C4-2B (cell line): ENCODE data around the gene IDI1.

Experiments used
- H3K27ac ChIP-seq: fragments of 450-650 bp; 2 replicates; pipeline ENCODE4 v1.5.1; 2017
- ZFX ChIP-seq: fragments of 450-650 bp; IDR thresholded peaks from 2 replicates; pipeline ENCODE4 v1.6.1; 2017
- TF ChIP-seq, protein P1 (sequence below): fragments of 450-650 bp; conservative IDR thresholded peaks from 2 replicates; pipeline ENCODE4 v1.5.1; 2017; ENCODE audit warnings: mild to moderate bottlenecking

Gene IDI1

DNA sequence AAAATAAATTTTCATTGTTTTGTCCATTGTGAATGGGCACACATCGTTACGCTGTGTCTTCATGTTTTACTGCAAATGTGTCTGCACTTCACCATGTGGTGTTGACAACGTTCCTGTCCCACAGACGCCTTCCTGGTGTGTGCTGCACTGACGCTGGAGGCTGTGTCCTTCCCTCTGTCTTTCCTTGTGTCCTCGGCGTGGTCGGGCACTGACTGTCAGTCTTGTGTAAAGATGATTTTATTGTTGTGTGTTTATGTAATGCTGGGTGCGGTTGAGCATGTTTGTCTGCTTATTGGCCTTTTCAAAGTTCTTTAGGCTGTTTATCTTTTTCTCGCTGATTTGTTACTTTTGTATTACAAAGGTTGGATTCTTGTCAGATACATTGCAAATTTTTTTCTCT is 41.3 kb downstream of the IDI1 start:
- no peak overlapping the region for H3K27ac ChIP-seq
- TF ChIP-seq, protein P1, sequence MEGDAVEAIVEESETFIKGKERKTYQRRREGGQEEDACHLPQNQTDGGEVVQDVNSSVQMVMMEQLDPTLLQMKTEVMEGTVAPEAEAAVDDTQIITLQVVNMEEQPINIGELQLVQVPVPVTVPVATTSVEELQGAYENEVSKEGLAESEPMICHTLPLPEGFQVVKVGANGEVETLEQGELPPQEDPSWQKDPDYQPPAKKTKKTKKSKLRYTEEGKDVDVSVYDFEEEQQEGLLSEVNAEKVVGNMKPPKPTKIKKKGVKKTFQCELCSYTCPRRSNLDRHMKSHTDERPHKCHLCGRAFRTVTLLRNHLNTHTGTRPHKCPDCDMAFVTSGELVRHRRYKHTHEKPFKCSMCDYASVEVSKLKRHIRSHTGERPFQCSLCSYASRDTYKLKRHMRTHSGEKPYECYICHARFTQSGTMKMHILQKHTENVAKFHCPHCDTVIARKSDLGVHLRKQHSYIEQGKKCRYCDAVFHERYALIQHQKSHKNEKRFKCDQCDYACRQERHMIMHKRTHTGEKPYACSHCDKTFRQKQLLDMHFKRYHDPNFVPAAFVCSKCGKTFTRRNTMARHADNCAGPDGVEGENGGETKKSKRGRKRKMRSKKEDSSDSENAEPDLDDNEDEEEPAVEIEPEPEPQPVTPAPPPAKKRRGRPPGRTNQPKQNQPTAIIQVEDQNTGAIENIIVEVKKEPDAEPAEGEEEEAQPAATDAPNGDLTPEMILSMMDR: no peak
- no peak for TF ChIP-seq ZFX

DNA sequence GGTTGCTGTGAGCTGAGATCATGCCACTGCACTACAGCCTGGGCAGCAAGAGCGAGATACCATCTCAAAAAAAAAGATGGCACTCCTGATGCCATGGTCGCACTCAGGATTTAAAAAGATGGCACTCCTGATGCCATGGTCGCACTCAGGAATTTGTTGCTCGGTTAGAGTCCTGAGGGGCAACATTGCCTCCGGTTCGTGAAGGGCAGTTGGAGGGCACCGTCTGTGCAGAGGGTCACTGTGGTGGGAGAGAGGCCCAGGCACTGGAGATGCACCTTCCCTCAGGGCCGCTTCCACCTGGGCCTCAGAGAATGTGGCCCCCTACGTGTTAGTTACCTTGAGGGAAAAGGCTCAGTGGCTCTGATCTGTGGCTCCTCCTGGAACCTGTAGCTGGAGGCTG is 42.3 kb downstream of the IDI1 start:
- TF ChIP-seq ZFX: no peak
- TF ChIP-seq, protein P1: no peak

GRCh38 chr10:1003884-1004670 is 44.8 kb downstream of the IDI1 start:
- H3K27ac ChIP-seq: no peak overlapping the region
- TF ChIP-seq, protein P1: no peak
- TF ChIP-seq ZFX: no peak

More for the DNA sequence above, 42.3 kb downstream of the IDI1 start:
- H3K27ac ChIP-seq: no peak overlapping the region

GRCh38 chr10:1002425-1003006 is 46.4 kb downstream of the IDI1 start:
- no peak overlapping the region for H3K27ac ChIP-seq
- TF ChIP-seq, protein P1: no peak
- no peak for TF ChIP-seq ZFX

- no peak for TF ChIP-seq ZFX
- TF ChIP-seq, protein P1: no peak
These were observed 51.5 kb downstream of the IDI1 start for GRCh38 chr10:997266-998022.

GRCh38 chr10:996031-996430 is 52.9 kb downstream of the IDI1 start:
- H3K27ac ChIP-seq: no peak overlapping the region
- TF ChIP-seq ZFX: no peak
- TF ChIP-seq, protein P1: no peak

More at GRCh38 chr10:997266-998022, 51.5 kb downstream of the IDI1 start:
- no peak overlapping the region for H3K27ac ChIP-seq

DNA sequence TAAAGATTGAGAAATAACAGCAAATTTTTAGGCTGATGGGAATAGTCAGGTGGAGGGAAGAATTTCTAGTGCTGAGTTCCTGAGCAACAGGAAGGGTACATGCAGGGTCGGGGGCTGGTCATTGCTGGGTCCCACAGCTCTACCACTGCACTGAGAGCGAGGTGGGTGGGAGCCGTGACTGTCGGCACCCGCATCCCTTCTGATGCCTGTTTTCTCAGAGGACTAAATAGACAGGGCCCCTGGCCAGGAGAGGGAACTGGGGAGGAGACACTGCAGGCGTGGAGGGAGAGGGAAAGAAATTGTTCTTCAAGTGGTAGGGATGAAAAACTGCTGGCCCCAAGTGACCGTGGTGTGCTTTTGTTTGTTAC is 53.4 kb downstream of the IDI1 start:
- TF ChIP-seq ZFX: no peak
- TF ChIP-seq, protein P1: no peak
- H3K27ac ChIP-seq: no peak overlapping the region
